Mucosa of descending colon (tissue), 3 donors: ENCODE measurements around the gene BPI. TPM values are rescaled to one million over a fixed set of nuclear protein-coding genes. Genes with fewer than 3 reads are reported as not detected.
A peak's percentile ranks its signal among the peaks of the same experiment; 100 is the strongest.

ENCODE experiments used
- ATAC-seq: fragments of 200-7000 bp; cut with Tn5 transposase; one replicate; pipeline ENCODE4 v1.9.1; 2020; ENCODE audit warnings: mild to moderate bottlenecking, moderate library complexity
- DNase-seq, 3 donors: peaks; one replicate each; pipeline ENCODE4 v3.0.0-alpha.2; 2020
- H3K36me3 ChIP-seq: fragments of 200-600 bp; one replicate; pipeline ENCODE4 v1.8.0; 2021; ENCODE audit warnings: low read depth, mild to moderate bottlenecking
- H3K4me1 ChIP-seq: fragments of 200-600 bp; one replicate; pipeline ENCODE4 v1.8.0; 2021; ENCODE audit warnings: low read depth, mild to moderate bottlenecking
- H3K4me3 ChIP-seq: fragments of 200-600 bp; one replicate; pipeline ENCODE4 v1.8.0; 2021; ENCODE audit warnings: mild to moderate bottlenecking
- H3K9me3 ChIP-seq: fragments of 200-600 bp; one replicate; pipeline ENCODE4 v1.8.0; 2021; ENCODE audit warnings: mild to moderate bottlenecking
- intact Hi-C, 2 donors: fragments of 100-400 bp; cut with DNase I in 1 of 2; cut with micrococcal nuclease in 1 of 2; formaldehyde crosslinking; loops; one replicate each; pipeline versions ENCODE4 v1.11.0 to v1.11.1; 2022; cut with DNase I, micrococcal nuclease
- total RNA-seq, 3 donors: library from RNA; stranded (reverse); fragmentation: NEBNext Ultra II Directional in 2 of 3; extraction: Animal tissue kit (Norgen Biotek cat#: 25700) in 2 of 3; gene quantifications; one replicate each; pipeline versions ENCODE4 v1.2.1 to v1.2.4, GENCODE V29; 2021 to 2023
- TF ChIP-seq, protein P1 (sequence below): fragments of 200-600 bp; IDR thresholded peaks from one replicate; pipeline ENCODE4 v1.8.0; 2022; ENCODE audit warnings: antibody characterized with exemption, mild to moderate bottlenecking
- donor health status: DM: no; HTN: no; CAD: no; lungs with moderate emphysema.
- donor health status: DM: no; HTN: no; CAD: no.
- donor health status: DM: no; HTN: yes; CAD: no.

The BPI gene
- total RNA-seq, 3 donors from 2014 or later, result 0.19 TPM; not detected in 2

DNA sequence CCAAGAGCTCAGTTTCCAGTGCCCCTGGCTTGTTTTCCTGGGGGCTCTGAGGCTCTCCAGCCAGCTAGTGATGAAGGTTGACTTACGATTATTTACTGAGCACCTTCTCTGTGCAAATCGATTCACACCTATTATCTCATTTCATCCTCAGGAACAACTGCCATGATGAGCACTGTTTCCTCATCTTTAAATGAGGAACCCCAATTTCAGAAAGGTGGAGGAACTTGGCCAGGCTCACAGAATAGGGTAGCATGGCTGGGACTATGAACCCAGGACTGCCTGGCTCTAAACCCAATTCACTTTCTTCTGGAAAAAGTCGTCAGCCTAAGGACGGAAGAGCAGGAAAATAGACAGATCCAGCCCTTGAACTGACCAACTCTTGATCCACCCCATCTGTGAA is 3.5 kb upstream of the BPI start:
- Histone ChIP-seq H3K9me3 (no peaks in the 10 kb centered on the region), H3K36me3 (no peaks in the 10 kb centered on the region), H3K4me3 (no peak overlapping the region), H3K4me1 (no peaks in the 10 kb centered on the region)
- TF ChIP-seq, protein P1, sequence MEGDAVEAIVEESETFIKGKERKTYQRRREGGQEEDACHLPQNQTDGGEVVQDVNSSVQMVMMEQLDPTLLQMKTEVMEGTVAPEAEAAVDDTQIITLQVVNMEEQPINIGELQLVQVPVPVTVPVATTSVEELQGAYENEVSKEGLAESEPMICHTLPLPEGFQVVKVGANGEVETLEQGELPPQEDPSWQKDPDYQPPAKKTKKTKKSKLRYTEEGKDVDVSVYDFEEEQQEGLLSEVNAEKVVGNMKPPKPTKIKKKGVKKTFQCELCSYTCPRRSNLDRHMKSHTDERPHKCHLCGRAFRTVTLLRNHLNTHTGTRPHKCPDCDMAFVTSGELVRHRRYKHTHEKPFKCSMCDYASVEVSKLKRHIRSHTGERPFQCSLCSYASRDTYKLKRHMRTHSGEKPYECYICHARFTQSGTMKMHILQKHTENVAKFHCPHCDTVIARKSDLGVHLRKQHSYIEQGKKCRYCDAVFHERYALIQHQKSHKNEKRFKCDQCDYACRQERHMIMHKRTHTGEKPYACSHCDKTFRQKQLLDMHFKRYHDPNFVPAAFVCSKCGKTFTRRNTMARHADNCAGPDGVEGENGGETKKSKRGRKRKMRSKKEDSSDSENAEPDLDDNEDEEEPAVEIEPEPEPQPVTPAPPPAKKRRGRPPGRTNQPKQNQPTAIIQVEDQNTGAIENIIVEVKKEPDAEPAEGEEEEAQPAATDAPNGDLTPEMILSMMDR, result no peak
- intact Hi-C loops, result no loop called here
- DNase-seq, result no peak
- ATAC-seq, result no peak

DNA sequence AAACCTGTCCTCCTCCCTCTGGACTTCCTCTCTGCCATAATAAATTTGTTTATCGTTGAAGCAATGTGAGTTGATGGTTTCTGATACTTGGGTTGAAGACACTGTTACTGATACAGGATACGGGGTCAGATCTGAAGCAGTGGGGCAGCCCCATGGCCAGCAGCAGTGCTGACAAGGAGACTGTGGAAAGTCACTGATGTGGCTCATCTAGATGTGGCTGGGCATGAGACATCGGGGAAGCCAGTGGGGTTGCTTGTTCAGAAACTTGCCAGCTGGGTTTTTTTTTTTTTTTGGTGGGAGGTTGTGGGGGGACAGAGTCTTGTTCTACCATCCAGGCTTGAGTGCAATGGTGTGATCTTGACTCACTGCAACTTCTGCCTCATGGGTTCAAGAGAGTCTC is 2.6 kb upstream of the BPI start:
- Histone ChIP-seq H3K36me3 (no peaks in the 10 kb centered on the region), H3K9me3 (no peaks in the 10 kb centered on the region), H3K4me1 (no peaks in the 10 kb centered on the region), H3K4me3 (no peak overlapping the region)
- DNase-seq (no peak), ATAC-seq (no peak)
- TF ChIP-seq, protein P1, result no peak
- intact Hi-C loops, result no loop called here

DNA sequence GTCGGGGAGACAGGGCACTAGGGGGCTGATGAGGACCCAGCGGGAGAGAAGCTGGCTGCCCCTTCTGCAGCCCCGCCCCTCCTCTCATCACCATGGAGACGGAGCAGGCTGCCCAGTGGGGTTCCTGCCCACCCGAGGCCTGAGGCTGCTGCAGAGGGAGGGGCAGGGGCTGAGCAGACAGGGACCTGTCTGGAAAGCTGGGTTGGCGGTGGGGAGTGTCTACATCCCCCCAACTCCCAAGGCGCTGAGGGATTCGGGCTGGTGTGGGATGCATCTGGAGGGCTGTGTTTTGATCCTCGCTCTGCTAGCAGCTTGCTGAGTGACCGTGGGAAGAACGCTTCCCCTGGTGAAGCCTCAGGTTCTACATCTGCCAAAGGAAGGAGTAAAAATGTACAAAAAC is 1.2 kb upstream of the BPI start:
- DNase-seq (no peak), ATAC-seq (no peak)
- Histone ChIP-seq H3K4me3 (no peak overlapping the region), H3K4me1 (no peaks in the 10 kb centered on the region), H3K36me3 (no peaks in the 10 kb centered on the region), H3K9me3 (no peaks in the 10 kb centered on the region)
- intact Hi-C loops, result no loop called here
- TF ChIP-seq, protein P1, result no peak

DNA sequence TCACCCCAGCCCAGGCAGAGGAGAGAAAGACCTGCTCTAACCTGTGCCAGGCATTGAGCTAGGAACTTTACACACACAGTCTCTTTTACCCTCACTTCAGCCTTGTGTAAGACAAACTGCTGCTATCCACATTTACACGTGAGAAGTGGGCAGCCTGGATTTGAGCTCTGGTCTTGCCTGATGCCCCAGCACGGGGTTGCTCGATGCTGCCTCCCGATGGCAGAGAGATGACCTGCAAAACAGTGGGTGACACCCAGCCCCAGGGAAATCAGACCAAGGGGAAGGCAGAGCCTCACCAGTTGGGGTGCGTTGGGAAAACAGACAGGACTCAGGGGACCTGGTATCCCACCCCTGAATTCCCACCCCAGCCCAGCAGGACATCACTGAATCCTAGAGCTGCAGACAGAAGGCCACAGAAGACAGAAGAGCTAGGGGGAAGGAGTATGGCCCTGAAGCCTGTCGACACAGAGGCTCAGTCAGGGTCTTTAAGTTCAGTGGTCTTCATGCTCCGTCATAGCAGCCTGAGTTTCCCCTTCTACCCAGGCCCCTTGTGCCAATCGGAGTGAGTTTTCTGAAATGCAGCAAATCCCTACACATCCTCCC is 990 bp downstream of the BPI start:
- ATAC-seq, result peak; percentile 56
- Histone ChIP-seq H3K9me3 (no peaks in the 10 kb centered on the region), H3K4me3 (no peak overlapping the region), H3K4me1 (no peaks in the 10 kb centered on the region), H3K36me3 (no peaks in the 10 kb centered on the region)
- peak in 2 of 3 donors; percentile 26 to 36 for DNase-seq
- intact Hi-C loops, result no loop called here
- TF ChIP-seq, protein P1, result no peak

DNA sequence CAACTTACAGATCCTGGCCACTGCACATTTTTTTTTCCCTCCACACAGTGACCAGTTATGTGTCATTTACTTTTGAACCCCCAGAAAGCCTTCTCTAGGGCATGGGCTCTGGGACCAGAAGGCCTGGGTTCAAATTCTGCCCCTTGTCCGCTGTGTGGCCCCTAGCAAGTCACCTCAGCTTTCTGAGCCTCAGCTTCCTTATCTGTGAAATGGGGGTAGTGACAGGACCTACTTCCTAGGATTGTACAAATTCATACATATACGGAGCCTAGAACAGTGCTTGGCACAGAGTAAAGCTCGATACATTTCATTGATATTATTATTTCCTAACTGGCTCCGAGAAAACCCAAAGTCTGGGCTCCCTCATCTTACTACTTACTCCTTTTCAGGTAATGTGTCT is 1.6 kb downstream of the BPI start:
- intact Hi-C loops, result no loop called here
- DNase-seq, result no peak
- Histone ChIP-seq H3K36me3 (no peaks in the 10 kb centered on the region), H3K4me1 (no peaks in the 10 kb centered on the region), H3K9me3 (no peaks in the 10 kb centered on the region), H3K4me3 (no peak overlapping the region)
- no peak for ATAC-seq
- TF ChIP-seq, protein P1, result no peak

DNA sequence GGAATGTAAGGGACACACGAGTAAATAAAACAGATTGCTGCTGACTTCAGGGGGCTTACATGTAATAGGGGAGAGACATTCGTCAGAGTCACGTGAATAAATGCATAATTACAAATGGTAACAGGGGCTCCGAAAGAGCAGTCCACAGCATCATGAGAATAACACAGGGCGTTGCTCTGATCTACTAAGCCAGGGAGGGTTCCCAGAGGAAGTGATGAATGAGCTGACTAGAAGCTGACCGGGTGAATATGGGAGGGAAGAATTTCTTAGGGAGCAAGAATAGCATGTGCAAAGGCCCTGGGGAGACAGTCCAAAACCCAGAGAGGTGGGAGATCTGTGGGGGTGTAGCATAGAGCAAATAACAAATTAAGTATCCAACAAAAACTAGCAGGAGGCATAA is 2.4 kb downstream of the BPI start:
- no peaks in the 10 kb centered on the region for H3K4me1 ChIP-seq
- intact Hi-C loops, result no loop called here
- no peaks in the 10 kb centered on the region for H3K36me3 ChIP-seq
- H3K4me3 ChIP-seq, result no peak overlapping the region
- H3K9me3 ChIP-seq, result no peaks in the 10 kb centered on the region
- no peak for ATAC-seq
- DNase-seq, result no peak
- TF ChIP-seq, protein P1, result no peak
